Activated CD8-positive, alpha-beta memory T cell treated with anti-CD3 and anti-CD28 coated beads, Interleukin-2, amount 10 ng/mL, durations not matched to agents 7 days and 5 days (primary cell): ENCODE data around the gene EIF2B1. TPM values are rescaled to one million over a fixed set of nuclear protein-coding genes. Genes with fewer than 3 reads are reported as not detected.

Experiments
- ATAC-seq: fragments of 150-1000 bp; cut with Tn5 transposase; one replicate; pipeline ENCODE4 v1.10.0; 2021; ENCODE audit warnings: moderate library complexity
- CTCF ChIA-PET: fragments of 350-600 bp; sonication (Branson Sonifier 250); formaldehyde crosslinking; loops from one replicate; lab custom pipeline; 2021; ENCODE audit warnings: antibody characterized with exemption; lab: Charles Lee
- DNase-seq: peaks from one replicate; pipeline ENCODE4 v3.0.0-alpha.2; 2020
- H3K27ac Mint-ChIP-seq: one replicate; pipeline ENCODE4 v1.8.0; 2021; ENCODE audit warnings: mild to moderate bottlenecking, mixed read lengths
- H3K27me3 Mint-ChIP-seq: one replicate; pipeline ENCODE4 v1.8.0; 2021; ENCODE audit warnings: mixed read lengths
- H3K36me3 Mint-ChIP-seq: one replicate; pipeline ENCODE4 v1.8.0; 2021; ENCODE audit warnings: mild to moderate bottlenecking, mixed read lengths
- H3K4me1 Mint-ChIP-seq: one replicate; pipeline ENCODE4 v1.8.0; 2021; ENCODE audit warnings: mixed read lengths
- H3K4me3 Mint-ChIP-seq: one replicate; pipeline ENCODE4 v1.8.0; 2021; ENCODE audit warnings: mild to moderate bottlenecking, moderate library complexity, mixed read lengths
- H3K9me3 Mint-ChIP-seq: one replicate; pipeline ENCODE4 v1.8.0; 2022; ENCODE audit warnings: low read depth, mixed read lengths
- total RNA-seq, 2 experiments: library from RNA; stranded (reverse); gene quantifications; one replicate each; pipeline ENCODE4 v1.2.3, GENCODE V29; 2021

Gene EIF2B1
- total RNA-seq, 2 experiments from 2014 or later: 60.3 to 76.4 TPM

DNA sequence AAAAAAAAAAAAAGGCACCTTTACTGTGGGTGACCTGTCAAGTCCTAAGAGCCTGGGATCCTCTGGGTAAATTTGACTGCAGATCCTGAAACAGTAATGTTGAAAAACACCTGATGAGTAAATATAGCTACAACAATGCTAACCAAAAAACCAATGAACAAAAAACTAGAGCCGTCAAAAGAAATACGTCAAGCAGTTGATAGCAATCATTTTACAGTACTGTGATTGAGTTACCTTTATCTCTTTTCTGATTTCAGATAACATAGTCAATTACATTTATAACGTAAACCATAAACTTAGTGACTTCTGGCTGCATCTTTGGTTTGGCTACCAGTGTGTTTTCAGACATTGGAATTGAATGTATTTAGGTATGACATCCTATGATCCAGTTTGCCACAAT lies 55.2 kb downstream of the EIF2B1 start:
- no peak for DNase-seq
- H3K4me3 Mint-ChIP-seq: no peak overlapping the region

DNA sequence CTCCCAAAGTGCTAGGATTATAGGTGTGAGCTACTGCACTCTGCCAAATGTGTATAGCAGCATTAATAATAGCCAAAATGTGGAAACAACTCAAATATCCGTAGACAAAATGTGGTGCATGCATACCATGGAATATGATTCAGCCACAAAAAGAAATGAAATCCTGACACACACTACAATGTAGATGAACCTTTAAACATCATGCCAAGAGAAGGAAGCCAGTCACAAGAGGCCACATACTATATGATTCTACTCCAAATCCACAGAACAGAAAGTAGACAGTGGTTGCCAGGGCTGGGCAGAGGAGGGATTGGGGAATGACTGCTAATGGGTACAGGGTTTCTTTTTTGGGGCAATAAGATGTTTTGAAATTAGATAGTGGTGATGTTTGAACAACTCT lies 56.9 kb downstream of the EIF2B1 start:
- Mint-ChIP-seq H3K4me1 (no peaks in the 10 kb centered on the region), H3K27me3 (peaks cover 9% of the 10 kb centered on the region), H3K9me3 (no peaks in the 10 kb centered on the region), H3K36me3 (peaks cover 3% of the 10 kb centered on the region), H3K4me3 (no peak overlapping the region), H3K27ac (no peak overlapping the region)
- no peak for DNase-seq
- ATAC-seq: no peak
- CTCF ChIA-PET: no interaction called here

More for the DNA sequence above, 55.2 kb downstream of the EIF2B1 start:
- CTCF ChIA-PET: interaction anchor here (0.7 kb wide), 1 partner anchor 27 kb away, joined by 3 read pairs; no protein-coding TSS in a partner anchor
- no peak for ATAC-seq
- no peak overlapping the region for H3K27ac Mint-ChIP-seq
- peaks cover 3% of the 10 kb centered on the region for H3K36me3 Mint-ChIP-seq
- H3K9me3 Mint-ChIP-seq: no peaks in the 10 kb centered on the region
- peaks cover 9% of the 10 kb centered on the region for H3K4me1 Mint-ChIP-seq
- H3K27me3 Mint-ChIP-seq: no peaks in the 10 kb centered on the region

DNA sequence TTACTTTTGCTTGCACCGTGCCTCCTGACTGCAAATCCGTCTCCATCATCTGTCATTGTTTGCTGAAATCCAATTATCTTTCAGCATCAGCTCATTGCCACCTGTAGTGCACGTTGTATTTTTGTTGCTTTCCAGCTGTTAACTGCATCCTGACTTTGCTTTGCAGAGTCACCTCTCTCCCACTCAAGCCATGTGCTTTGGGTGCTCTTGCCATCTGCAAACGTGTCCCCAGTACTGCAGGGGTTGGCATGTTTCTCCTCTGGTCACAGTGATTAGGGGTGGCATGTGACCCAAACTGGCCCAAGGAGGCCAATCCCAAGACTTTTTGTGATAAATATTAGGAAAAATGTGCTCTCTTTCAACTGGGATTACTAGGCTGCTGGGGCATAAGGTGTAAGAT lies 59.6 kb downstream of the EIF2B1 start:
- ATAC-seq (no peak), DNase-seq (no peak)
- peaks cover 21% of the 10 kb centered on the region for H3K27me3 Mint-ChIP-seq
- H3K4me1 Mint-ChIP-seq: peaks cover 9% of the 10 kb centered on the region
- no peaks in the 10 kb centered on the region for H3K9me3 Mint-ChIP-seq
- CTCF ChIA-PET: interaction anchor here (1.4 kb wide), 1 partner anchor 8 kb away, joined by 3 read pairs; no protein-coding TSS in a partner anchor
- peaks cover 3% of the 10 kb centered on the region for H3K36me3 Mint-ChIP-seq
- no peak overlapping the region for H3K27ac Mint-ChIP-seq
- H3K4me3 Mint-ChIP-seq: no peak overlapping the region

DNA sequence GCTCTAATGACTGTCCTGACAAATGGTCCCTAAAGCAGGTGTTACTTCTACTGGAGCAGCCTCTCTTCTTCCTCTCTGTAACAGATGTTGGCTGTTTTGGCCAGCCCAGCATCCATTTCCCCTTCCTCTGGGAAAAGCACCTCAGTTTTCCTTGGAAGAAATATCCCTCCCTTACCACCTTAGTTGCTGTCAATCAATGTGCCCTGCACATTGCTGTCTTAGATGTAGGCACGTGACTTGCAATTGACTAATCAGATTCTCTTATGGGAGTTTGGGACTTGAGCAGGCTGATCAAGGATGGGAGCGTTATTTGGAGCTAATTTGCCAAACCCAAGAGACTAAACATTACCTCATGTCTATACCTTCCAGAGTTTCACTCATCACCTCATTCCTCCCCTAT lies 61.1 kb downstream of the EIF2B1 start:
- Mint-ChIP-seq H3K4me3 (no peak overlapping the region), H3K27me3 (peaks cover 21% of the 10 kb centered on the region), H3K9me3 (no peaks in the 10 kb centered on the region), H3K36me3 (peaks cover 5% of the 10 kb centered on the region), H3K27ac (no peak overlapping the region), H3K4me1 (peaks cover 9% of the 10 kb centered on the region)
- ATAC-seq: no peak
- no peak for DNase-seq
- CTCF ChIA-PET: interaction anchor here (1.4 kb wide), 1 partner anchor 9 kb away, joined by 3 read pairs; no protein-coding TSS in a partner anchor

DNA sequence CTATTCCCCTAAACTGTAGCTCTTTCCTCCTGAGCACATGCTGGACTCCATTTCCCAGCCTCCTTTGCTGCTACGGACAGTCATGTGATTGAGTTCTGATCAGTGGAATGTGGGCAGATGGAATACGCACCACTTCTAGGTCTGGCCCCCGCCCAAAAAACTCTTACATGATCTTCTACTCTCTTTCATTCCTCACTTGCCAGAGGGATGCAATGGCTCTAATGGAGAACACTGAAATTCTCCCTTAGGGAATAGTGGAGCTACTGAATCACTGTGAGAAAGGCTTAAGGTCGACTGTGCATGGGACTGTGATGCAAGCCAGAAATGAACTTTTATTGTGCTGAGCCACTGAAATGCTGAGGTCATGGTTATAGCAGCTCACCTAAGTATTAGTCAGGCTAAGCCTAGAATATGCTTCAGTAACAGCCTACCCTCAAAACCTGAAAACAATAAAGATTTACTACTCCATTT lies 62.1 kb downstream of the EIF2B1 start:
- H3K4me3 Mint-ChIP-seq: no peak overlapping the region
- H3K36me3 Mint-ChIP-seq: peaks cover 2% of the 10 kb centered on the region
- H3K4me1 Mint-ChIP-seq: peaks cover 9% of the 10 kb centered on the region
- ATAC-seq: no peak
- CTCF ChIA-PET: interaction anchor here (1.2 kb wide), 1 partner anchor 10 kb away, joined by 5 read pairs; no protein-coding TSS in a partner anchor
- H3K9me3 Mint-ChIP-seq: no peaks in the 10 kb centered on the region
- no peak overlapping the region for H3K27ac Mint-ChIP-seq
- no peak for DNase-seq
- H3K27me3 Mint-ChIP-seq: peaks cover 21% of the 10 kb centered on the region

Other genes with a start within 250 kb of the EIF2B1 start
- gene KMT5A, start 249.6 kb downstream of the EIF2B1 start, total RNA-seq: 10 to 100 TPM; 76.3 to 79.3 TPM
- gene RILPL2, start 197.0 kb downstream of the EIF2B1 start, total RNA-seq: 10 to 100 TPM in 1 of 2 experiments, 1 to 10 TPM in 1; 6.3 to 11.3 TPM
- 10 to 100 TPM; 31.0 to 32.1 TPM for gene SNRNP35, start 175.5 kb downstream of the EIF2B1 start, total RNA-seq
- 1 to 10 TPM; 1.5 TPM for gene RILPL1, start 100.0 kb downstream of the EIF2B1 start, total RNA-seq
- gene TMED2, start 49.1 kb downstream of the EIF2B1 start, total RNA-seq: 100 to 1,000 TPM; 132 to 172 TPM
- 10 to 100 TPM; 46.8 to 51.0 TPM for gene DDX55, start 31.6 kb downstream of the EIF2B1 start, total RNA-seq
- gene GTF2H3, start 143 bp upstream of the EIF2B1 start, total RNA-seq: 10 to 100 TPM; 46.1 to 49.6 TPM
- 1 to 10 TPM; 2.6 to 2.9 TPM for gene TCTN2, start 37.4 kb upstream of the EIF2B1 start, total RNA-seq
- 10 to 100 TPM; 76.6 to 91.6 TPM for gene ATP6V0A2, start 78.7 kb upstream of the EIF2B1 start, total RNA-seq
- gene DNAH10, start 128.6 kb upstream of the EIF2B1 start, total RNA-seq: under 1 TPM; 0.05 to 0.76 TPM